HCT116 (cell line): ENCODE results near the gene POLR1D. TPM values are rescaled to one million over a fixed set of nuclear protein-coding genes. Genes with fewer than 3 reads are reported as not detected.

Experiments
- ATAC-seq: fragments of 200-7000 bp; cut with Tn5 transposase; 2 replicates; pipeline ENCODE4 v1.9.1; 2020; ENCODE audit warnings: mild to moderate bottlenecking, moderate library complexity
- BruUV-seq: library from RNA; stranded (reverse); fragments of 400-500 nt; replicated peaks from 2 replicates; lab custom pipeline; 2021; lab: Mats Ljungman, UMichigan
- CTCF ChIA-PET: fragments of 300-600 bp; sonication (Branson Sonifier 250); formaldehyde crosslinking; loops from one replicate; lab custom pipeline; 2021; ENCODE audit warnings: antibody characterized with exemption; lab: Charles Lee
- POLR2A ChIA-PET: fragments of 300-600, 350-600 bp; sonication (Branson Sonifier 250); formaldehyde crosslinking; loops from one replicate; lab custom pipeline; 2021; ENCODE audit warnings: antibody characterized with exemption; lab: Charles Lee
- RAD21 ChIA-PET, 2 experiments: fragments of 300-600 bp; sonication (Branson Sonifier 250); formaldehyde crosslinking; loops; one replicate each; lab custom pipeline; 2023; ENCODE audit warnings: low total read pairs in 2 of 2; ENCODE audit not compliant: uncharacterized antibody in 2 of 2, unreplicated experiment in 2 of 2, low non-redundant PET in 1 of 2; lab: Charles Lee
- DNase-seq: peaks from one replicate; pipeline ENCODE4 v3.0.0-alpha.2; 2010; ENCODE audit warnings: low read depth, low spot score
- H2AFZ ChIP-seq: fragments of 200-600 bp; shearing (Covaris generic), sonication (generic); 2 replicates; pipeline ENCODE4 v1.6.1; 2017; ENCODE audit warnings: low read depth, mixed run types, mixed read lengths, antibody characterized with exemption, low read length; ENCODE audit not compliant: poor library complexity, severe bottlenecking
- H3K27ac ChIP-seq: 2 replicates; pipeline ENCODE4 v1.5.1; 2012; ENCODE audit warnings: low read depth, low read length
- H3K27me3 ChIP-seq: fragments of 200-600 bp; sonication (generic); 2 replicates; pipeline ENCODE4 v1.6.1; 2016; ENCODE audit warnings: mixed run types, low read length, mixed read lengths; ENCODE audit not compliant: insufficient read depth
- H3K36me3 ChIP-seq, 2 experiments: fragments of 200-500 bp in 1 of 2; fragments of 200-600 bp in 1 of 2; sonication (Bioruptor generic) in 1 of 2; sonication (generic) in 1 of 2; 2 replicates each; pipeline versions ENCODE4 v1.5.1 to v1.6.1; 2014 to 2016; ENCODE audit warnings: low read length in 2 of 2, inconsistent platforms in 1 of 2, mixed read lengths in 1 of 2, mixed run types in 1 of 2; ENCODE audit not compliant: insufficient read depth in 2 of 2, control insufficient read depth in 1 of 2
- H3K4me1 ChIP-seq, 2 experiments: fragments of 200-600 bp in 1 of 2; sonication (generic) in 1 of 2; 2 replicates each; pipeline versions ENCODE4 v1.5.1 to v1.6.1; 2012 to 2017; ENCODE audit warnings: low read length in 2 of 2, inconsistent platforms in 1 of 2, mild to moderate bottlenecking in 1 of 2, mixed read lengths in 1 of 2, mixed run types in 1 of 2, moderate library complexity in 1 of 2; ENCODE audit not compliant: insufficient read depth in 2 of 2, control insufficient read depth in 1 of 2
- H3K4me2 ChIP-seq: fragments of 200-600 bp; sonication (generic); 2 replicates; pipeline ENCODE4 v1.6.1; 2017; ENCODE audit warnings: mixed run types, low read length, mixed read lengths
- H3K4me3 ChIP-seq, 2 experiments: fragments of 200-600 bp in 1 of 2; sonication (generic) in 1 of 2; replicated peaks in 1 of 2; 2 replicates each; pipeline ENCODE4 v1.5.1; 2011 to 2016; ENCODE audit warnings: low read length in 2 of 2, control low read depth in 1 of 2, low read depth in 1 of 2, mild to moderate bottlenecking in 1 of 2, mixed read lengths in 1 of 2, mixed run types in 1 of 2
- H3K79me2 ChIP-seq: fragments of 200-600 bp; sonication (generic); 2 replicates; pipeline ENCODE4 v1.6.1; 2017; ENCODE audit warnings: mild to moderate bottlenecking, mixed run types, low read length, moderate library complexity, mixed read lengths; ENCODE audit not compliant: insufficient read depth
- H3K9ac ChIP-seq: fragments of 200-600 bp; sonication (generic); 2 replicates; pipeline ENCODE4 v1.6.1; 2016; ENCODE audit warnings: low read length, mixed read lengths
- H3K9me2 ChIP-seq: fragments of 200-600 bp; sonication (generic), shearing (Covaris generic); 2 replicates; pipeline ENCODE4 v1.6.1; 2017; ENCODE audit warnings: mixed run types, mild to moderate bottlenecking, moderate library complexity; ENCODE audit not compliant: insufficient read depth
- H3K9me3 ChIP-seq, 2 experiments: fragments of 200-500 bp in 1 of 2; fragments of 200-600 bp in 1 of 2; sonication (Bioruptor generic) in 1 of 2; sonication (generic) in 1 of 2; 2 replicates each; pipeline ENCODE4 v1.6.1; 2014 to 2017; ENCODE audit warnings: low read length in 2 of 2, mixed read lengths in 2 of 2, inconsistent platforms in 1 of 2, low read depth in 1 of 2, mild to moderate bottlenecking in 1 of 2, mixed run types in 1 of 2, moderate library complexity in 1 of 2; ENCODE audit not compliant: control insufficient read depth in 1 of 2, insufficient read depth in 1 of 2
- H4K20me1 ChIP-seq: fragments of 200-600 bp; sonication (generic), shearing (Covaris generic); 2 replicates; pipeline ENCODE4 v1.6.1; 2017; ENCODE audit warnings: mixed run types, mild to moderate bottlenecking, moderate library complexity; ENCODE audit not compliant: insufficient read depth
- CEBPB ChIP-seq: IDR thresholded peaks from 2 replicates; pipeline ENCODE4 v1.6.1; 2012; ENCODE audit warnings: low read depth
- EGR1 ChIP-seq: IDR thresholded peaks from 2 replicates; pipeline ENCODE4 v1.6.1; 2012; ENCODE audit warnings: low read depth
- ELF1 ChIP-seq: IDR thresholded peaks from 2 replicates; pipeline ENCODE4 v1.6.1; 2012; ENCODE audit warnings: low read depth, borderline replicate concordance
- EZH2phosphoT487 ChIP-seq: fragments of 200-600 bp; IDR thresholded peaks from 2 replicates; pipeline ENCODE4 v1.6.1; 2018; ENCODE audit warnings: antibody characterized with exemption, borderline replicate concordance
- FOSL1 ChIP-seq: IDR thresholded peaks from 2 replicates; pipeline ENCODE4 v1.6.1; 2012; ENCODE audit warnings: low read depth
- POLR2A ChIP-seq: IDR thresholded peaks from 2 replicates; pipeline ENCODE4 v1.7.0; 2011; ENCODE audit warnings: borderline replicate concordance; ENCODE audit not compliant: insufficient read depth, insufficient read length; ENCODE audit errors: extremely low read depth
- POLR2AphosphoS5 ChIP-seq: IDR thresholded peaks from 2 replicates; pipeline ENCODE4 v1.6.1; 2011; ENCODE audit warnings: mild to moderate bottlenecking, low read depth, low read length, moderate library complexity
- RAD21 ChIP-seq: IDR thresholded peaks from 2 replicates; pipeline ENCODE4 v1.6.1; 2012; ENCODE audit warnings: low read depth, mild to moderate bottlenecking
- SIN3A ChIP-seq: IDR thresholded peaks from 2 replicates; pipeline ENCODE4 v1.6.1; 2012; ENCODE audit warnings: low read depth
- TCF7L2 ChIP-seq: IDR thresholded peaks from 2 replicates; pipeline ENCODE4 v1.7.0; 2011; ENCODE audit warnings: borderline replicate concordance, inconsistent platforms; ENCODE audit not compliant: insufficient read depth, insufficient read length; ENCODE audit errors: extremely low read depth
- YY1 ChIP-seq: IDR thresholded peaks from 2 replicates; pipeline ENCODE4 v1.6.1; 2011; ENCODE audit warnings: low read length, low read depth, moderate library complexity, mild to moderate bottlenecking; ENCODE audit not compliant: insufficient replicate concordance; ENCODE audit errors: extremely low read depth
- ZNF274 ChIP-seq: fragments of 200-500 bp; sonication (Bioruptor generic); IDR thresholded peaks from 2 replicates; pipeline ENCODE4 v1.6.1; 2014; ENCODE audit warnings: mild to moderate bottlenecking, low read depth, low read length, inconsistent platforms
- intact Hi-C: fragments of 100-400 bp; cut with micrococcal nuclease; formaldehyde crosslinking; loops from 2 replicates; pipeline ENCODE4 v1.10.0; 2022
- total RNA-seq: library from RNA; stranded (reverse); gene quantifications from one replicate; pipeline ENCODE4 v1.2.1, GENCODE V29; 2021; ENCODE audit not compliant: unreplicated experiment
- TF ChIP-seq, protein P1 (sequence below): IDR thresholded peaks from 2 replicates; pipeline ENCODE4 v1.6.1; 2012
- TF ChIP-seq, protein P2 (sequence below): IDR thresholded peaks from 2 replicates; pipeline ENCODE4 v1.6.1; 2011; ENCODE audit warnings: mild to moderate bottlenecking, low read length, moderate library complexity; ENCODE audit not compliant: insufficient replicate concordance; ENCODE audit errors: extremely low read depth
- TF ChIP-seq, protein P3 (sequence below): IDR thresholded peaks from 2 replicates; pipeline ENCODE4 v1.6.1; 2012; ENCODE audit warnings: low read depth
- TF ChIP-seq, protein P4 (sequence below): IDR thresholded peaks from 2 replicates; pipeline ENCODE4 v1.6.1; 2012

The POLR1D gene
- total RNA-seq, 1 experiment from 2014 or later, result 184 TPM

DNA sequence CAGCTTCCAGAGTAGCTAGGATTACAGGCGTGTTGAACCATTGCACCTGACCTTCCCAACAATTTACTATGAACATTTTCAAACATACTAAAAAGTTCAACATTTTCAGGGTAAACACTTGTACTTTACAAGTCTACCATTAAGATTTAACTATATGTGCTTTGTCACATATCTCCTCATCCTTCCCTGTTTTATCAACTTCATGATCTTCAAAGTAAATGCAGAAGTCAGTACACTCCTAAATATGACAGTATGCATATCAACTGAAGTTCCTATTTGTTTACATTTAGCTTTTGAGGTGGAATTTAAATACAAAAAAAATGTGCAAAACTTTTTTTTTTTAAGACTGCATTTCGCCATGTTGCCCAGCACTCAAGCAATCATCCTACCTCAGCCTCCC, 19.9 kb upstream of the POLR1D start:
- DNase-seq (no peak), ATAC-seq (no peak)
- peaks cover 84% of the 10 kb centered on the region for H3K79me2 ChIP-seq
- ChIA-PET RAD21 (interaction anchor here in 1 of 2 experiments (0.6 kb wide), 1 partner anchor 18 kb away, joined by 4 read pairs; the partner anchor contains the start of gene LNX2), CTCF (no interaction called here), POLR2A (interaction anchor here (1.5 kb wide), 1 partner anchor 19 kb away, joined by 4 read pairs; the partner anchor contains the start of gene LNX2)
- TF ChIP-seq CEBPB, result no peak
- TF ChIP-seq POLR2A, result no peak
- TF ChIP-seq FOSL1, result no peak
- no peak for TF ChIP-seq TCF7L2
- TF ChIP-seq ELF1, result no peak
- TF ChIP-seq SIN3A, result no peak
- no peak for TF ChIP-seq EZH2phosphoT487
- TF ChIP-seq ZNF274, result no peak
- no peak for TF ChIP-seq POLR2AphosphoS5
- TF ChIP-seq YY1, result no peak
- TF ChIP-seq EGR1, result no peak
- TF ChIP-seq, protein P1, sequence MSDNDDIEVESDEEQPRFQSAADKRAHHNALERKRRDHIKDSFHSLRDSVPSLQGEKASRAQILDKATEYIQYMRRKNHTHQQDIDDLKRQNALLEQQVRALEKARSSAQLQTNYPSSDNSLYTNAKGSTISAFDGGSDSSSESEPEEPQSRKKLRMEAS, result no peak
- TF ChIP-seq, protein P2, sequence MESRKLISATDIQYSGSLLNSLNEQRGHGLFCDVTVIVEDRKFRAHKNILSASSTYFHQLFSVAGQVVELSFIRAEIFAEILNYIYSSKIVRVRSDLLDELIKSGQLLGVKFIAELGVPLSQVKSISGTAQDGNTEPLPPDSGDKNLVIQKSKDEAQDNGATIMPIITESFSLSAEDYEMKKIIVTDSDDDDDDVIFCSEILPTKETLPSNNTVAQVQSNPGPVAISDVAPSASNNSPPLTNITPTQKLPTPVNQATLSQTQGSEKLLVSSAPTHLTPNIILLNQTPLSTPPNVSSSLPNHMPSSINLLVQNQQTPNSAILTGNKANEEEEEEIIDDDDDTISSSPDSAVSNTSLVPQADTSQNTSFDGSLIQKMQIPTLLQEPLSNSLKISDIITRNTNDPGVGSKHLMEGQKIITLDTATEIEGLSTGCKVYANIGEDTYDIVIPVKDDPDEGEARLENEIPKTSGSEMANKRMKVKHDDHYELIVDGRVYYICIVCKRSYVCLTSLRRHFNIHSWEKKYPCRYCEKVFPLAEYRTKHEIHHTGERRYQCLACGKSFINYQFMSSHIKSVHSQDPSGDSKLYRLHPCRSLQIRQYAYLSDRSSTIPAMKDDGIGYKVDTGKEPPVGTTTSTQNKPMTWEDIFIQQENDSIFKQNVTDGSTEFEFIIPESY, result no peak
- TF ChIP-seq, protein P3, sequence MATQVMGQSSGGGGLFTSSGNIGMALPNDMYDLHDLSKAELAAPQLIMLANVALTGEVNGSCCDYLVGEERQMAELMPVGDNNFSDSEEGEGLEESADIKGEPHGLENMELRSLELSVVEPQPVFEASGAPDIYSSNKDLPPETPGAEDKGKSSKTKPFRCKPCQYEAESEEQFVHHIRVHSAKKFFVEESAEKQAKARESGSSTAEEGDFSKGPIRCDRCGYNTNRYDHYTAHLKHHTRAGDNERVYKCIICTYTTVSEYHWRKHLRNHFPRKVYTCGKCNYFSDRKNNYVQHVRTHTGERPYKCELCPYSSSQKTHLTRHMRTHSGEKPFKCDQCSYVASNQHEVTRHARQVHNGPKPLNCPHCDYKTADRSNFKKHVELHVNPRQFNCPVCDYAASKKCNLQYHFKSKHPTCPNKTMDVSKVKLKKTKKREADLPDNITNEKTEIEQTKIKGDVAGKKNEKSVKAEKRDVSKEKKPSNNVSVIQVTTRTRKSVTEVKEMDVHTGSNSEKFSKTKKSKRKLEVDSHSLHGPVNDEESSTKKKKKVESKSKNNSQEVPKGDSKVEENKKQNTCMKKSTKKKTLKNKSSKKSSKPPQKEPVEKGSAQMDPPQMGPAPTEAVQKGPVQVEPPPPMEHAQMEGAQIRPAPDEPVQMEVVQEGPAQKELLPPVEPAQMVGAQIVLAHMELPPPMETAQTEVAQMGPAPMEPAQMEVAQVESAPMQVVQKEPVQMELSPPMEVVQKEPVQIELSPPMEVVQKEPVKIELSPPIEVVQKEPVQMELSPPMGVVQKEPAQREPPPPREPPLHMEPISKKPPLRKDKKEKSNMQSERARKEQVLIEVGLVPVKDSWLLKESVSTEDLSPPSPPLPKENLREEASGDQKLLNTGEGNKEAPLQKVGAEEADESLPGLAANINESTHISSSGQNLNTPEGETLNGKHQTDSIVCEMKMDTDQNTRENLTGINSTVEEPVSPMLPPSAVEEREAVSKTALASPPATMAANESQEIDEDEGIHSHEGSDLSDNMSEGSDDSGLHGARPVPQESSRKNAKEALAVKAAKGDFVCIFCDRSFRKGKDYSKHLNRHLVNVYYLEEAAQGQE, result no peak
- TF ChIP-seq, protein P4, sequence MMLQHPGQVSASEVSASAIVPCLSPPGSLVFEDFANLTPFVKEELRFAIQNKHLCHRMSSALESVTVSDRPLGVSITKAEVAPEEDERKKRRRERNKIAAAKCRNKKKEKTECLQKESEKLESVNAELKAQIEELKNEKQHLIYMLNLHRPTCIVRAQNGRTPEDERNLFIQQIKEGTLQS, result no peak
- TF ChIP-seq RAD21, result no peak
- H3K4me1 ChIP-seq, result peaks cover 21 to 25% of the 10 kb centered on the region in 2 experiments
- H3K4me2 ChIP-seq, result no peak overlapping the region
- no peaks in the 10 kb centered on the region for H3K36me3 ChIP-seq
- 0 out of 2 replicates have a peak, but pooled peaks cover 5% of the 10 kb centered on the region for H4K20me1 ChIP-seq
- BruUV-seq, result no TSS peak
- no peak overlapping the region for H3K4me3 ChIP-seq
- no peak overlapping the region for H3K27ac ChIP-seq
- H3K9me2 ChIP-seq, result no peaks in the 10 kb centered on the region
- no peaks in the 10 kb centered on the region for H3K9me3 ChIP-seq
- no peak overlapping the region for H3K9ac ChIP-seq
- no peak overlapping the region for H2AFZ ChIP-seq
- intact Hi-C loops, result no loop called here
- H3K27me3 ChIP-seq, result no peaks in the 10 kb centered on the region
